Measurements from ENCODE around the gene SLC45A2. TPM values are rescaled to one million over a fixed set of nuclear protein-coding genes. Genes with fewer than 3 reads are reported as not detected.

SLC45A2 gene
- total and polyA plus RNA-seq, 4 donors: 0.03 to 0.40 TPM; not detected in 2

GRCh38 chr5:33938881-33939280 lies 45.6 kb downstream of the SLC45A2 start:
- H3K27ac ChIP-seq (ENCODE audit: low read depth in 1 of 2, low read length in 1 of 2): no peak overlapping the region
- peaks cover 0 to 9% (median 0%) of the 10 kb centered on the region in 4 donors for H3K9me3 ChIP-seq (ENCODE audit: control insufficient read depth in 4 of 4, insufficient read depth in 3 of 4, low read length in 3 of 4)
- TF ChIP-seq, protein P1, sequence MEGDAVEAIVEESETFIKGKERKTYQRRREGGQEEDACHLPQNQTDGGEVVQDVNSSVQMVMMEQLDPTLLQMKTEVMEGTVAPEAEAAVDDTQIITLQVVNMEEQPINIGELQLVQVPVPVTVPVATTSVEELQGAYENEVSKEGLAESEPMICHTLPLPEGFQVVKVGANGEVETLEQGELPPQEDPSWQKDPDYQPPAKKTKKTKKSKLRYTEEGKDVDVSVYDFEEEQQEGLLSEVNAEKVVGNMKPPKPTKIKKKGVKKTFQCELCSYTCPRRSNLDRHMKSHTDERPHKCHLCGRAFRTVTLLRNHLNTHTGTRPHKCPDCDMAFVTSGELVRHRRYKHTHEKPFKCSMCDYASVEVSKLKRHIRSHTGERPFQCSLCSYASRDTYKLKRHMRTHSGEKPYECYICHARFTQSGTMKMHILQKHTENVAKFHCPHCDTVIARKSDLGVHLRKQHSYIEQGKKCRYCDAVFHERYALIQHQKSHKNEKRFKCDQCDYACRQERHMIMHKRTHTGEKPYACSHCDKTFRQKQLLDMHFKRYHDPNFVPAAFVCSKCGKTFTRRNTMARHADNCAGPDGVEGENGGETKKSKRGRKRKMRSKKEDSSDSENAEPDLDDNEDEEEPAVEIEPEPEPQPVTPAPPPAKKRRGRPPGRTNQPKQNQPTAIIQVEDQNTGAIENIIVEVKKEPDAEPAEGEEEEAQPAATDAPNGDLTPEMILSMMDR (IDR thresholded peaks at IDR 0.05; ENCODE audit: control extremely low read depth, extremely low read depth): no peak
- H3K4me1 ChIP-seq (ENCODE audit: control insufficient read depth in 5 of 5, insufficient read depth in 5 of 5, low read length in 5 of 5): peaks cover 0 to 18% (median 4%) of the 10 kb centered on the region in 5 donors
- peaks cover 10 to 73% (median 68%) of the 10 kb centered on the region in 3 donors for H3K27me3 ChIP-seq (ENCODE audit: control insufficient read depth in 3 of 3, insufficient read depth in 3 of 3, low read length in 2 of 3)
- H3K9ac ChIP-seq (ENCODE audit: insufficient read depth in 1 of 2, low read length in 2 of 2): no peak overlapping the region
- 15 to 30% methylated on average over 15 of the region's 15 CpGs for WGBS, 2 donors
- ATAC-seq (ENCODE audit: insufficient read depth, low FRiP score): no peak
- H3K4me3 ChIP-seq: no peak overlapping the region
- H3K36me3 ChIP-seq (ENCODE audit: control insufficient read depth in 4 of 4, insufficient read depth in 4 of 4, low read length in 4 of 4): no peaks in the 10 kb centered on the region
- DNase-seq: no peak

- Histone ChIP-seq H3K9ac (ENCODE audit: insufficient read depth in 1 of 2, low read length in 2 of 2) (no peak overlapping the region), H3K36me3 (ENCODE audit: control insufficient read depth in 4 of 4, insufficient read depth in 4 of 4, low read length in 4 of 4) (no peaks in the 10 kb centered on the region), H3K27ac (ENCODE audit: low read depth in 1 of 2, low read length in 1 of 2) (no peak overlapping the region), H3K27me3 (ENCODE audit: control insufficient read depth in 3 of 3, insufficient read depth in 3 of 3, low read length in 2 of 3) (peaks cover 10 to 72% (median 67%) of the 10 kb centered on the region in 3 donors), H3K4me3 (no peak overlapping the region), H3K4me1 (ENCODE audit: control insufficient read depth in 5 of 5, insufficient read depth in 5 of 5, low read length in 5 of 5) (peaks cover 0 to 18% (median 4%) of the 10 kb centered on the region in 5 donors), H3K9me3 (ENCODE audit: control insufficient read depth in 4 of 4, insufficient read depth in 3 of 4, low read length in 3 of 4) (peaks cover 0 to 9% (median 0%) of the 10 kb centered on the region in 4 donors)
- DNase-seq: no peak
- no peak for ATAC-seq (ENCODE audit: insufficient read depth, low FRiP score)
- TF ChIP-seq, protein P1 (IDR thresholded peaks at IDR 0.05; ENCODE audit: control extremely low read depth, extremely low read depth): no peak
- 16 to 39% methylated on average over 14 of the region's 14 CpGs for WGBS, 2 donors
Measured at GRCh38 chr5:33938507-33938796, 46.0 kb downstream of the SLC45A2 start.

DNA sequence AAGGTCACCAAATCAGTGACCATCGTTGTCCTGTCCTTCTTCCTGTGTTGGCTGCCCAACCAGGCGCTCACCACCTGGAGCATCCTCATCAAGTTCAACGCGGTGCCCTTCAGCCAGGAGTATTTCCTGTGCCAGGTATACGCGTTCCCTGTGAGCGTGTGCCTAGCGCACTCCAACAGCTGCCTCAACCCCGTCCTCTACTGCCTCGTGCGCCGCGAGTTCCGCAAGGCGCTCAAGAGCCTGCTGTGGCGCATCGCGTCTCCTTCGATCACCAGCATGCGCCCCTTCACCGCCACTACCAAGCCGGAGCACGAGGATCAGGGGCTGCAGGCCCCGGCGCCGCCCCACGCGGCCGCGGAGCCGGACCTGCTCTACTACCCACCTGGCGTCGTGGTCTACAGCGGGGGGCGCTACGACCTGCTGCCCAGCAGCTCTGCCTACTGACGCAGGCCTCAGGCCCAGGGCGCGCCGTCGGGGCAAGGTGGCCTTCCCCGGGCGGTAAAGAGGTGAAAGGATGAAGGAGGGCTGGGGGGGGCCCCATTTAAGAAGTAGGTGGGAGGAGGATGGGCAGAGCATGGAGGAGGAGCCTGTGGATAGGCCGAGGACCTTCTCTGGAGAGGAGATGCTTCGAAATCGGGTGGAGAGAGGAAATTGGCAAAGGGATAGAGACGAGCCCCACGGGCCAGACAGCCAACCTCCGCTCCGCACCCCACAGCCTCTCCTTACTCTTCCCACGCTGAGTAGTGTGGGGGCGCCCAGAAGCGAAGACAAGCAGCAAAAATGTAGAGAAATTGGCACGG lies 46.6 kb downstream of the SLC45A2 start:
- DNase-seq: no peak
- H3K36me3 ChIP-seq (ENCODE audit: control insufficient read depth in 4 of 4, insufficient read depth in 4 of 4, low read length in 4 of 4): no peaks in the 10 kb centered on the region
- WGBS, 2 donors: 19 to 32% methylated on average over 54 of the region's 54 CpGs
- TF ChIP-seq, protein P1 (IDR thresholded peaks at IDR 0.05; ENCODE audit: control extremely low read depth, extremely low read depth): no peak
- H3K27me3 ChIP-seq (ENCODE audit: control insufficient read depth in 3 of 3, insufficient read depth in 3 of 3, low read length in 2 of 3): peaks cover 10 to 66% (median 62%) of the 10 kb centered on the region in 3 donors
- H3K4me1 ChIP-seq (ENCODE audit: control insufficient read depth in 5 of 5, insufficient read depth in 5 of 5, low read length in 5 of 5): peaks cover 0 to 18% (median 4%) of the 10 kb centered on the region in 5 donors
- H3K4me3 ChIP-seq: no peak overlapping the region
- peaks cover 0 to 9% (median 0%) of the 10 kb centered on the region in 4 donors for H3K9me3 ChIP-seq (ENCODE audit: control insufficient read depth in 4 of 4, insufficient read depth in 3 of 4, low read length in 3 of 4)
- ATAC-seq (ENCODE audit: insufficient read depth, low FRiP score): no peak
- H3K27ac ChIP-seq (ENCODE audit: low read depth in 1 of 2, low read length in 1 of 2): no peak overlapping the region
- H3K9ac ChIP-seq (ENCODE audit: insufficient read depth in 1 of 2, low read length in 2 of 2): no peak overlapping the region
